IMR-90 (cell line): ENCODE measurements around the gene UBAC1. TPM values are rescaled to one million over a fixed set of nuclear protein-coding genes. Genes with fewer than 3 reads are reported as not detected.
"Not testable (repeated sequence)": the region's sequence is repeated elsewhere in the genome, so short reads cannot be mapped to it uniquely, and the experiment has no call there.

Source experiments
- ATAC-seq: fragments of 200-7000 bp; cut with Tn5 transposase; 2 replicates; pipeline ENCODE4 v1.9.1; 2020; ENCODE audit warnings: low read depth, mild to moderate bottlenecking, moderate library complexity
- BruUV-seq: library from RNA; stranded (reverse); fragments of 400-500 nt; replicated peaks from 2 replicates; lab custom pipeline; 2021; lab: Mats Ljungman, UMichigan
- CTCF ChIA-PET: fragments of 300-600 bp; formaldehyde crosslinking; extraction: SDS; loops from one replicate; lab custom pipeline; 2021; ENCODE audit warnings: antibody characterized with exemption; lab: Yijun Ruan, JAX
- POLR2A ChIA-PET: fragments of 300-600 bp; sonication (Branson Sonifier 250); formaldehyde crosslinking; loops from one replicate; lab custom pipeline; 2022; ENCODE audit warnings: antibody characterized with exemption; ENCODE audit not compliant: unreplicated experiment; lab: Charles Lee
- DNase-seq: peaks from one replicate; pipeline ENCODE4 v3.0.0; 2013
- H2AFZ ChIP-seq: replicated peaks from 2 replicates; pipeline ENCODE3; 2013; ENCODE audit warnings: low read length, mild to moderate bottlenecking; ENCODE audit not compliant: poor library complexity
- H2AK5ac ChIP-seq: 2 replicates; pipeline ENCODE4 v1.6.1; 2013; ENCODE audit warnings: low read depth, low read length, inconsistent platforms
- H2AK9ac ChIP-seq: replicated peaks from 2 replicates; pipeline ENCODE3; 2013; ENCODE audit warnings: mild to moderate bottlenecking, low read depth, low read length, moderate library complexity; ENCODE audit not compliant: poor library complexity
- H2BK120ac ChIP-seq: 2 replicates; pipeline ENCODE4 v1.6.1; 2013; ENCODE audit warnings: low read depth, low read length, inconsistent platforms
- H2BK15ac ChIP-seq: 3 replicates; pipeline ENCODE4 v1.6.1; 2013; ENCODE audit warnings: low read depth, low read length, inconsistent platforms
- H2BK20ac ChIP-seq: 2 replicates; pipeline ENCODE4 v1.6.1; 2013; ENCODE audit warnings: low read depth, mild to moderate bottlenecking, inconsistent platforms, low read length, moderate library complexity
- H2BK5ac ChIP-seq: 2 replicates; pipeline ENCODE4 v1.6.1; 2013; ENCODE audit warnings: mild to moderate bottlenecking, low read depth, low read length, inconsistent platforms; ENCODE audit not compliant: poor library complexity, severe bottlenecking
- H3K14ac ChIP-seq: replicated peaks from 2 replicates; pipeline ENCODE4 v1.6.1; 2013; ENCODE audit warnings: low read depth, low read length, inconsistent platforms
- H3K18ac ChIP-seq: 2 replicates; pipeline ENCODE4 v1.6.1; 2013; ENCODE audit warnings: low read depth, low read length, control low read depth
- H3K23ac ChIP-seq: 2 replicates; pipeline ENCODE4 v1.6.1; 2013; ENCODE audit warnings: low read depth, low read length, inconsistent platforms
- H3K27ac ChIP-seq: 2 replicates; pipeline ENCODE4 v1.5.1; 2013; ENCODE audit warnings: mild to moderate bottlenecking, control low read depth, low read length; ENCODE audit not compliant: insufficient read depth
- H3K27me3 ChIP-seq: 2 replicates; pipeline ENCODE4 v1.6.1; 2013; ENCODE audit warnings: low read length; ENCODE audit not compliant: control insufficient read depth, insufficient read depth
- H3K36me3 ChIP-seq: 2 replicates; pipeline ENCODE4 v1.6.1; 2013; ENCODE audit warnings: low read length, mixed read lengths; ENCODE audit not compliant: control insufficient read depth, insufficient read depth
- H3K4ac ChIP-seq: 2 replicates; pipeline ENCODE4 v1.6.1; 2013; ENCODE audit warnings: low read depth, low read length, inconsistent platforms
- H3K4me1 ChIP-seq: 2 replicates; pipeline ENCODE4 v1.6.1; 2013; ENCODE audit warnings: low read length, mixed read lengths; ENCODE audit not compliant: control insufficient read depth, insufficient read depth
- H3K4me2 ChIP-seq: 2 replicates; pipeline ENCODE4 v1.6.1; 2013; ENCODE audit warnings: low read depth, mild to moderate bottlenecking, control low read depth, low read length, moderate library complexity
- H3K4me3 ChIP-seq: 2 replicates; pipeline ENCODE4 v1.5.1; 2013; ENCODE audit warnings: low read depth, mild to moderate bottlenecking, control low read depth, low read length, moderate library complexity; ENCODE audit not compliant: insufficient read depth
- H3K56ac ChIP-seq: 2 replicates; pipeline ENCODE4 v1.6.1; 2013; ENCODE audit warnings: low read length, inconsistent platforms; ENCODE audit not compliant: insufficient read depth; ENCODE audit errors: extremely low read depth
- H3K79me1 ChIP-seq, 2 experiments: 2 replicates each; pipeline ENCODE4 v1.6.1; 2013; ENCODE audit warnings: low read length in 2 of 2, inconsistent platforms in 1 of 2, low read depth in 1 of 2
- H3K9ac ChIP-seq: 2 replicates; pipeline ENCODE4 v1.6.1; 2013; ENCODE audit warnings: low read depth, low read length, control low read depth
- H3K9me1 ChIP-seq: 2 replicates; pipeline ENCODE4 v1.6.1; 2013; ENCODE audit warnings: low read length, inconsistent platforms; ENCODE audit not compliant: insufficient read depth
- H3K9me3 ChIP-seq: 2 replicates; pipeline ENCODE4 v1.6.1; 2013; ENCODE audit warnings: low read length; ENCODE audit not compliant: control insufficient read depth, insufficient read depth
- H4K20me1 ChIP-seq: 2 replicates; pipeline ENCODE4 v1.6.1; 2013; ENCODE audit warnings: low read length, inconsistent platforms; ENCODE audit not compliant: insufficient read depth
- H4K5ac ChIP-seq: 2 replicates; pipeline ENCODE4 v1.6.1; 2013; ENCODE audit warnings: mild to moderate bottlenecking, low read depth, low read length, control low read depth
- H4K8ac ChIP-seq, 2 experiments: 2 replicates each; pipeline ENCODE4 v1.6.1; 2013; ENCODE audit warnings: low read depth in 2 of 2, low read length in 2 of 2, control low read depth in 1 of 2, inconsistent platforms in 1 of 2
- H4K91ac ChIP-seq: 2 replicates; pipeline ENCODE4 v1.6.1; 2013; ENCODE audit warnings: low read depth, low read length, inconsistent platforms; ENCODE audit not compliant: insufficient read depth
- CHD1 ChIP-seq: IDR thresholded peaks from 2 replicates; pipeline ENCODE4 v1.6.1; 2012; ENCODE audit warnings: low read depth, low read length, improper control_type of control experiment
- FOS ChIP-seq: fragments of 150-350 bp; IDR thresholded peaks from 2 replicates; pipeline ENCODE4 v1.6.1; 2016; ENCODE audit warnings: low read depth, low read length
- MAFK ChIP-seq: IDR thresholded peaks from 2 replicates; pipeline ENCODE4 v1.6.1; 2012; ENCODE audit warnings: low read depth, low read length, improper control_type of control experiment
- MXI1 ChIP-seq: IDR thresholded peaks from 2 replicates; pipeline ENCODE4 v1.6.1; 2012; ENCODE audit warnings: low read depth, mild to moderate bottlenecking, low read length, moderate library complexity, borderline replicate concordance
- POLR2A ChIP-seq: IDR thresholded peaks from 2 replicates; pipeline ENCODE4 v1.6.1; 2012; ENCODE audit warnings: mild to moderate bottlenecking, low read depth, low read length
- RAD21 ChIP-seq: IDR thresholded peaks from 2 replicates; pipeline ENCODE4 v1.6.1; 2012; ENCODE audit warnings: low read length, improper control_type of control experiment
- SMC3 ChIP-seq: fragments of 150-350 bp; IDR thresholded peaks from 2 replicates; pipeline ENCODE4 v1.6.1; 2016; ENCODE audit warnings: low read depth, mild to moderate bottlenecking, antibody characterized with exemption, low read length, moderate library complexity
- WGBS, 2 experiments: methylation state at CpG; one replicate each; pipeline versions ENCODE4 v1.1.5 to v1.1.7; 2013; ENCODE audit warnings: missing lambda C conversion rate in 2 of 2; ENCODE audit not compliant: insufficient read length in 1 of 2; ENCODE audit errors: extremely low coverage in 2 of 2; 5-methylcytosine and 5-hydroxymethylcytosine counted together
- dilution Hi-C: fragments of 300-500 bp; cut with HindIII; formaldehyde crosslinking; loops from one replicate; pipeline ENCODE4 v1.14.3; 2018; ENCODE audit warnings: low sequenced_read_pairs; ENCODE audit not compliant: unreplicated experiment
- in situ Hi-C: fragments of 300-500 bp; cut with MboI; formaldehyde crosslinking; loops from 3 replicates; pipeline ENCODE4 v1.14.3; 2019; ENCODE audit warnings: low sequenced_read_pairs, inconsistent platforms, mixed read lengths
- intact Hi-C: fragments of 100-400 bp; cut with micrococcal nuclease; formaldehyde crosslinking; loops from 2 replicates; pipeline ENCODE4 v1.10.0; 2022
- polyA plus RNA-seq, 3 experiments: library from polyadenylated mRNA; depleted of rRNA; stranded (reverse); fragments of >200 nt; gene quantifications; 2 replicates each; pipeline ENCODE4 v1.2.3, GENCODE V29; 2012; ENCODE audit warnings: low replicate concordance in 1 of 3
- total RNA-seq: library from RNA; depleted of rRNA; stranded (reverse); fragments of >200 nt; gene quantifications from 2 replicates; pipeline ENCODE4 v1.2.3, GENCODE V29; 2012
- TF ChIP-seq, protein P1 (sequence below): conservative IDR thresholded peaks from 2 replicates; pipeline ENCODE4 v1.5.1; 2012; ENCODE audit warnings: mild to moderate bottlenecking, low read depth, low read length, improper control_type of control experiment

Gene UBAC1
- total and polyA plus RNA-seq, 2 of the 4 experiments (the other 2 are of a cell fraction) = 25.3 to 33.9 TPM

DNA sequence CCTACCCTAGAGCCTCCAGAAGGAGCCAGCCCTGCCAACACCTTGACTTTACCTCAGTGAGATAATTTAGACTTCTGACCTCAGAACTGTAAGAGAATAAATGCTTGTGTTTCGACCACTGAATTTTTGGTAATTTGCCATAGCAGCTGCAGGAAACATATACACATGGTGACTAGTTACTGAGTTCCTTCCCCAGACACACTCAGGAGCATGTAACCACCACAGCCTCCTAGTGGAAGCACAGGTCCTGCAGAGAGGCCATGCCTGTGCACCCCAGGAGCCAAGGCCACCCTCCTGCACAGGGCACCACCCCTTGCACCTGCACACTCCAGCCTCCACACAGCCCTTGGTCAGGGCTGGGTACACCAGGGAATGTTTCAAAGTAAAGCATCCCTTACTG, 46.3 kb downstream of the UBAC1 start:
- H3K14ac ChIP-seq = no peak overlapping the region
- CTCF ChIA-PET = no interaction called here
- no peak overlapping the region for H4K8ac ChIP-seq
- no peak overlapping the region for H3K4ac ChIP-seq
- BruUV-seq = no TSS peak
- H3K4me3 ChIP-seq = no peak overlapping the region
- H3K27me3 ChIP-seq = no peaks in the 10 kb centered on the region
- H3K9me1 ChIP-seq = no peaks in the 10 kb centered on the region
- intact Hi-C loops = no loop called here
- peak; percentile 90 for DNase-seq
- H3K56ac ChIP-seq = no peak overlapping the region
- no peaks in the 10 kb centered on the region for H3K4me1 ChIP-seq
- no peak overlapping the region for H4K5ac ChIP-seq
- no peak overlapping the region for H3K23ac ChIP-seq
- peaks cover 39% of the 10 kb centered on the region for H3K36me3 ChIP-seq
- no peak overlapping the region for H3K9ac ChIP-seq
- peaks cover 46% of the 10 kb centered on the region for H3K9me3 ChIP-seq
- dilution Hi-C loops = no loop called here
- no peak overlapping the region for H2BK20ac ChIP-seq
- TF ChIP-seq MAFK = no peak
- TF ChIP-seq RAD21 = peak; percentile 42; the same call in 1 of the 2 replicates
- TF ChIP-seq FOS = no peak
- TF ChIP-seq POLR2A = no peak
- no peak for TF ChIP-seq CHD1
- peak; percentile 35; the same call in 1 of the 2 replicates for TF ChIP-seq SMC3
- TF ChIP-seq MXI1 = no peak
- TF ChIP-seq, protein P1, sequence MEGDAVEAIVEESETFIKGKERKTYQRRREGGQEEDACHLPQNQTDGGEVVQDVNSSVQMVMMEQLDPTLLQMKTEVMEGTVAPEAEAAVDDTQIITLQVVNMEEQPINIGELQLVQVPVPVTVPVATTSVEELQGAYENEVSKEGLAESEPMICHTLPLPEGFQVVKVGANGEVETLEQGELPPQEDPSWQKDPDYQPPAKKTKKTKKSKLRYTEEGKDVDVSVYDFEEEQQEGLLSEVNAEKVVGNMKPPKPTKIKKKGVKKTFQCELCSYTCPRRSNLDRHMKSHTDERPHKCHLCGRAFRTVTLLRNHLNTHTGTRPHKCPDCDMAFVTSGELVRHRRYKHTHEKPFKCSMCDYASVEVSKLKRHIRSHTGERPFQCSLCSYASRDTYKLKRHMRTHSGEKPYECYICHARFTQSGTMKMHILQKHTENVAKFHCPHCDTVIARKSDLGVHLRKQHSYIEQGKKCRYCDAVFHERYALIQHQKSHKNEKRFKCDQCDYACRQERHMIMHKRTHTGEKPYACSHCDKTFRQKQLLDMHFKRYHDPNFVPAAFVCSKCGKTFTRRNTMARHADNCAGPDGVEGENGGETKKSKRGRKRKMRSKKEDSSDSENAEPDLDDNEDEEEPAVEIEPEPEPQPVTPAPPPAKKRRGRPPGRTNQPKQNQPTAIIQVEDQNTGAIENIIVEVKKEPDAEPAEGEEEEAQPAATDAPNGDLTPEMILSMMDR = peak; percentile 23; the same call in 1 of the 2 replicates
- H2BK15ac ChIP-seq = no peak overlapping the region
- H2BK5ac ChIP-seq = no peak overlapping the region
- no CpG with 5 or more reads among the region's 1 CpG for WGBS, 2 experiments
- no peak overlapping the region for H2BK120ac ChIP-seq
- peaks cover 3% of the 10 kb centered on the region; the same call in 1 of the 2 replicates for H4K20me1 ChIP-seq
- peak; percentile 87 for ATAC-seq
- no peak overlapping the region for H2AFZ ChIP-seq
- no peak overlapping the region for H4K91ac ChIP-seq
- POLR2A ChIA-PET = no interaction called here
- H3K4me2 ChIP-seq = no peak overlapping the region
- no peak overlapping the region for H3K18ac ChIP-seq
- in situ Hi-C loops = no loop called here
- H2AK9ac ChIP-seq = no peak overlapping the region
- H3K79me1 ChIP-seq = peaks cover 12 to 24% of the 10 kb centered on the region in 2 experiments; a peak in 3 of 4 replicates
- H3K27ac ChIP-seq = no peak overlapping the region
- no peak overlapping the region for H2AK5ac ChIP-seq

DNA sequence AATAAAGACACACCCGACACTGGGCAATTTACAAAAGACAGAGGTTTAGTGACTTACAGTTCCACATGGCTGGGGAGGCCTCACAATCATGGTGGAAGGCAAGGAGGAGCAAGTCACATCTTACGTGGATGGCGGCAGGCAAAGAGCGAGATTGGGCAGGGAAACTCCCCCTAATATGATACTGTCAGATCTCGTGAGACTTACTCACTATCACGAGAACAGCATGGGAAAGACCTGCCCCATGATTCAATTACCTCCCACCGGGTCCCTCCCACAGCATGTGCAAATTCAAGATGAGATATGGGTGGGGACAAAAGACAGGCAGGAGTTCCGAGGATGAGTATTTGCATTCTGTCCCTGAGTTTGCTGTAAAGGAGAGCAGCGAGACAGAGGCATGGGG, 49.9 kb downstream of the UBAC1 start:
- ATAC-seq, H2AFZ ChIP-seq, H2BK20ac ChIP-seq, DNase-seq, H3K23ac ChIP-seq, H4K91ac ChIP-seq, H2BK120ac ChIP-seq, H4K5ac ChIP-seq, BruUV-seq, H4K20me1 ChIP-seq, H3K9me1 ChIP-seq, H2BK5ac ChIP-seq, intact Hi-C loops, H3K4ac ChIP-seq, H3K4me3 ChIP-seq, H3K27ac ChIP-seq, H3K14ac ChIP-seq, H3K27me3 ChIP-seq, H2AK5ac ChIP-seq, CTCF ChIA-PET, POLR2A ChIA-PET, H3K56ac ChIP-seq, H3K18ac ChIP-seq, in situ Hi-C loops, H2BK15ac ChIP-seq, dilution Hi-C loops, H3K9ac ChIP-seq, H3K4me2 ChIP-seq, H3K4me1 ChIP-seq, H4K8ac ChIP-seq, H2AK9ac ChIP-seq: not testable (repeated sequence)
- Histone ChIP-seq H3K9me3 (peaks cover 27% of the 10 kb centered on the region), H3K79me1 (peaks cover 21 to 43% of the 10 kb centered on the region in 2 experiments), H3K36me3 (peaks cover 37% of the 10 kb centered on the region)
- WGBS, 2 experiments = no CpG with 5 or more reads among the region's 9 CpGs
